ENCODE data around the gene TEX9.

TEX9 gene

DNA sequence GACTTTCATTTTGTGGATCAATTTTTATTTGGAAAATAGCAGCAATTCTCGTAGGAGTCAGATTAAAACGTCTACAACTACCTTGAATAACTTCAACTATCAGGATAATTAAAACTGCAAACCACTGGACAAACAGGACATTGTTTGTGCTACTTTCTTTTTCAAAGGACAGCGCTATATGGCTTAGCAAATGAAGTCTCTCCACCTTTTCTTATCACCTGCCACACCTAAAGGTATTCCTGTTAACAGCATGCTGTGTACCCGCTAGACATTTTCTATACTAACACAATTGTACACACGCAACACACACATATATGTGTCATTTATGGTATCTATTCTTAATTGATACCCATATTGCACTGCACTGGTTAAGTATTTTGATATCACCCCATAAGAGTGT lies 80.5 kb downstream of the TEX9 start:
- DNase-seq: no peak

DNA sequence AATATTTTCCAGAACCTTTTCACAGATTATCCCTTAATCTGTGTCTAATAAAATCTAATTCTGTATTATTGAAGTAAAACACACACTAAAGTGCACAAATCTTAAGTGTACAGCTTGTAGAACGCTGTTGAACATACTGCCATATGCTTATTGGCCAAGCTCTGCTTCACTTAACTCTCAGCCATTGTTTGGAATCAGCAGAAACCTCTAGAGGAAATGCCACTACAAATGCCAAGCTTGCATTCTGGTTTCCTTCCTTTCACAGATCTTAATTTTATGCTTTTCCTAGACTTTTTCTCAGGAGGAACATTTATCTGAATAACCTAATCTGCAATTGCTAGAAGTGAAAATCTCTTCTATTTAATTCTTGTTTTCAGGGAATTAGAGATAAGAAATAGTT lies 89.6 kb downstream of the TEX9 start:
- no peak for DNase-seq

- no peak for DNase-seq
Observed at GRCh38 chr15:56456229-56456628, 91.0 kb downstream of the TEX9 start.

DNA sequence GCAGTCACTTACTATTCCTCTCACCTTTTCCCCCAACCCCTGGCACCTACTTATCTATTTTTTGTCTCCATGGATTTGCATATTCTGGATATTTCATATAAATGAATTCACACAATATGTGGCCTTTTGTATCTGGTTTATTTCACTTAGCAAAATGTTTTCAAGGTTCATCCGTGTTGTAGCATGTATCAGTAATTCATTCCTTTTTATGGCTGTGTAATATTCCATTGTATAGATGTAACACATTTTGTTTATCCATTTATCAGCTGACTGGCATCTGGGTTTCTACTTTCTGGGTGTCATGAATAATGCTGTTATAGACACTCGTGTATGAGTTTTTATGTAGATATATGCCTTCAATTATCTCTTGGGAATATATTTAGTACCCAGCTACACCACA lies 93.9 kb downstream of the TEX9 start:
- no peak for DNase-seq

DNA sequence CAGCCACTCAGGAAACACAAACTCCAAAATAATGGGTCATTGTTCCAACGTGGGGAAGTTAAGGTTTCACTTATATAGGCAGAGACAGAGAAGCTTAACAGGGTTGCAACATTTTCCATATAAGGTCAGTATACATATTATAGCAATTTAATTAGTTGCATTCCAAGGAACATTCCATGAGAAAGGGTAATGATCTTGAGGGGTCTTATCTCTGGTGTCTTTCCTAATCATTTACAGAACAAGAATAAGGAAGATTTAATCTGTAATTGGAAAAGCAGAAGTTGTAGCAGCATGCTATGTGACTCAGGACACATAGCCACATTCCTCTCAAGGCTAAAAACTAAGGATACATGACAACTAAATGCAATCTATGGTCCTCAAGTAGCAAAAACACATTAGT lies 94.8 kb downstream of the TEX9 start:
- DNase-seq: no peak

DNA sequence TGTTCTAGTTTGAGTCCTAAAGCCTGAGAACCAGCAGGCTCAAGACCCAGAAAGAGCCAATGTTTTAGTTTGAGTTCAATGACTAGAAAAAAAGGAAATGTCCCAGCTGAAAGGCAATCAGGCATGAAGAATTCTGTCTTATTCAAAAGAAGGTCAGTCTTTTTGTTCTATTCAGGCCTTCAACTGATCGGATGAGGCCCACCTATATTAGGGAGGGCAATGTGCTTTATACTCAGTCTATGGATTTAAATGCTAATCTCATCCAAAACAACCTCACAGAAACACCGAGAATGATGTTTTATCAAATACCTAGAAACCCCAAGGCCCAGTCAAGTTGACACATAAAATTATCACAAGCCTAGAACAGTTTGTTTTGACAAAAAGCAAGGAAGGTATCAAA lies 95.7 kb downstream of the TEX9 start:
- DNase-seq: no peak

GRCh38 chr15:56464893-56465520 lies 99.8 kb downstream of the TEX9 start, which contains the start of gene MNS1:
Gene MNS1 (minus strand): TSS chr15:56465137. CDS start chr15:56464972, 165 bp downstream.
- DNase-seq: peak in 55 of 56 donors; percentile 14 to 93 (median 78)

GRCh38 chr15:56467616-56468015 lies 102.4 kb downstream of the TEX9 start:
- DNase-seq: no peak

GRCh38 chr15:56468401-56468800 lies 103.2 kb downstream of the TEX9 start:
- no peak for DNase-seq

- no peak for DNase-seq
Observed at GRCh38 chr15:56469483-56469882, 104.3 kb downstream of the TEX9 start.

DNA sequence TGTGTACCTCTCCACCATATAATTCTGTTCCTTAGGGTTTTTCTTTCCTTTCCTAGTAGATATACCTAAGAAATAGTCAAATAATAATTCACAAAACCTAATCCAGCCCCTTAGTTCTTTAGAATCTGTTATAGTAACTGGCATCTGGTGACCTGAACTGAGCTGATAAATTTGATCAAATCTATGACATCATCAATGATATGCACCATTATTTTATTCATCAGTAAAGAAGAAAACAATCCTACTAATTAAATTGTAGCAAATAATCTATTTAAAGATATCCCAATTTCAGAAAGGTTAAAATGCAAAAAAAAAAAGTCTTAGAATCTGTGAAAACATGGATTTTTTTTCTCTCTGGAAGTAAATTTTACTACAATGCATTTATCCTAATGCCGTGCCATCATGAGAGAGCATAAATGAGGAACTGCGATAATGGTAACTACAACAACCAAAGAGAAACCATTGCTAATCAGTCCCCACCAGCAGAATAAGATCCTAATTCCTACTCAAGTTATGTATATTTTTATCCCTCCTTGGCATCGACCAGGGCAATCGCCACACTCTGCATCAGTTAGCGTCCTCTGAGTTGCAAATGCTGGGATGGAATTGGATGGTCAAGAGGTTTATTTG lies 106.3 kb downstream of the TEX9 start:
- DNase-seq: no peak

- DNase-seq: no peak
Observed at GRCh38 chr15:56472278-56472677, 107.1 kb downstream of the TEX9 start.

- no peak for DNase-seq
Observed at GRCh38 chr15:56473017-56473416, 107.8 kb downstream of the TEX9 start.

DNA sequence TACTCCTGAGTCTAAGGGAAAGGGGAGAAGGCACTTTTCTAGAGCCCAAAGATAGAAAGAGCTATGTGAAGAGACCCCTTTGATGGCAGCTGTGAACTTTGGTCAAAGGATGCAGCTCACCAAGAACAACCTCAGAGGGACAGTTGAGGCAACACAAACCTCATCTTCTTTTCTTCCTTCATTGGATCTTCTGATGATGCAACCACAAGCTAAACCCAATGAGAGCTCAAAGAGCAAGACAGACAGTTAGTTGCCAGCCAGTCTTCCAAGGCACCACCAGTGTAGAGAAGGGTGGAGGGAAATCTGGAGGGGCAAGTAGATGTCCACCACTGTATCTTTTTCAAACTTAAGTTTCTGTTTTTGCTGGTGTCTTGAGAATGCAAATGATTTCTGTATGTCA lies 110.1 kb downstream of the TEX9 start:
- DNase-seq: no peak

Measured in nucleus accumbens (tissue), 56 donors.